Hepatocyte (in vitro differentiated cells): ENCODE data around the gene DPYD. TPM values are rescaled to one million over a fixed set of nuclear protein-coding genes. Genes with fewer than 3 reads are reported as not detected.
A peak's percentile ranks its signal among the peaks of the same experiment; 100 is the strongest.

ENCODE experiments used
- DNase-seq: peaks from one replicate; pipeline ENCODE4 v3.0.0-alpha.2; 2016; ENCODE audit warnings: low spot score
- H2AFZ ChIP-seq: fragments of 200-600 bp; sonication (generic); 2 replicates; pipeline ENCODE4 v1.6.0; 2016; ENCODE audit warnings: antibody characterized with exemption, mild to moderate bottlenecking
- H3K27ac ChIP-seq: fragments of 200-600 bp; sonication (generic); 2 replicates; pipeline ENCODE4 v1.5.1; 2016; ENCODE audit warnings: mild to moderate bottlenecking
- H3K27me3 ChIP-seq: fragments of 200-600 bp; sonication (generic); 2 replicates; pipeline ENCODE4 v1.6.1; 2016
- H3K36me3 ChIP-seq: fragments of 200-600 bp; sonication (generic); replicated peaks from 2 replicates; pipeline ENCODE4 v1.5.1; 2016; ENCODE audit warnings: low read depth; ENCODE audit not compliant: insufficient read depth
- H3K4me1 ChIP-seq: fragments of 200-600 bp; sonication (generic); 2 replicates; pipeline ENCODE4 v1.5.1; 2016; ENCODE audit warnings: mild to moderate bottlenecking, moderate library complexity; ENCODE audit not compliant: insufficient read depth
- H3K4me2 ChIP-seq: fragments of 200-600 bp; sonication (generic); 2 replicates; pipeline ENCODE4 v1.6.0; 2016
- H3K4me3 ChIP-seq: fragments of 200-600 bp; sonication (generic); 2 replicates; pipeline ENCODE4 v1.5.1; 2016; ENCODE audit warnings: mild to moderate bottlenecking
- H3K79me2 ChIP-seq: fragments of 200-600 bp; sonication (generic); 2 replicates; pipeline ENCODE4 v1.6.0; 2017; ENCODE audit warnings: mild to moderate bottlenecking
- H3K9me2 ChIP-seq: fragments of 200-600 bp; sonication (generic); replicated peaks from 2 replicates; pipeline ENCODE4 v1.6.0; 2017; ENCODE audit warnings: mild to moderate bottlenecking; ENCODE audit not compliant: insufficient read depth
- H3K9me3 ChIP-seq: fragments of 200-600 bp; sonication (generic); 2 replicates; pipeline ENCODE4 v1.5.1; 2016; ENCODE audit warnings: low read depth, mild to moderate bottlenecking
- H4K20me1 ChIP-seq: fragments of 200-600 bp; sonication (generic); 2 replicates; pipeline ENCODE4 v1.6.0; 2016; ENCODE audit warnings: mild to moderate bottlenecking; ENCODE audit not compliant: insufficient read depth, poor library complexity, severe bottlenecking
- CTCF ChIP-seq: fragments of 200-600 bp; sonication (generic); IDR thresholded peaks from 2 replicates; pipeline ENCODE4 v1.5.1; 2016; ENCODE audit warnings: antibody characterized with exemption, mild to moderate bottlenecking; ENCODE audit not compliant: poor library complexity
- EZH2 ChIP-seq: fragments of 200-600 bp; sonication (generic); IDR thresholded peaks from 2 replicates; pipeline ENCODE4 v1.6.1; 2016; ENCODE audit warnings: antibody characterized with exemption, mild to moderate bottlenecking, borderline replicate concordance
- EZH2phosphoT487 ChIP-seq: fragments of 200-600 bp; sonication (generic); IDR thresholded peaks from one replicate; pipeline ENCODE4 v1.6.1; 2018; ENCODE audit warnings: antibody characterized with exemption, mild to moderate bottlenecking, low read depth, moderate library complexity; ENCODE audit not compliant: unreplicated experiment, severe bottlenecking
- WGBS: methylation state at CpG from one replicate; pipeline ENCODE4 v1.1.6; 2016; ENCODE audit warnings: low lambda C conversion rate; ENCODE audit errors: missing lambda C conversion rate; 5-methylcytosine and 5-hydroxymethylcytosine counted together
- polyA plus RNA-seq: library from polyadenylated mRNA; unstranded; fragments of >200 nt; fragmentation: Nextera tagmentation; extraction: Ambion mirVana; gene quantifications from 2 replicates; pipeline ENCODE4 v1.2.1, GENCODE V29; 2016
- total RNA-seq: library from RNA; depleted of rRNA; stranded (reverse); fragments of >200 nt; gene quantifications from 2 replicates; pipeline ENCODE4 v1.2.3, GENCODE V29; 2014

Gene DPYD
- total and polyA plus RNA-seq, 2 experiments from 2014 or later = 7.5 to 21.8 TPM

DNA sequence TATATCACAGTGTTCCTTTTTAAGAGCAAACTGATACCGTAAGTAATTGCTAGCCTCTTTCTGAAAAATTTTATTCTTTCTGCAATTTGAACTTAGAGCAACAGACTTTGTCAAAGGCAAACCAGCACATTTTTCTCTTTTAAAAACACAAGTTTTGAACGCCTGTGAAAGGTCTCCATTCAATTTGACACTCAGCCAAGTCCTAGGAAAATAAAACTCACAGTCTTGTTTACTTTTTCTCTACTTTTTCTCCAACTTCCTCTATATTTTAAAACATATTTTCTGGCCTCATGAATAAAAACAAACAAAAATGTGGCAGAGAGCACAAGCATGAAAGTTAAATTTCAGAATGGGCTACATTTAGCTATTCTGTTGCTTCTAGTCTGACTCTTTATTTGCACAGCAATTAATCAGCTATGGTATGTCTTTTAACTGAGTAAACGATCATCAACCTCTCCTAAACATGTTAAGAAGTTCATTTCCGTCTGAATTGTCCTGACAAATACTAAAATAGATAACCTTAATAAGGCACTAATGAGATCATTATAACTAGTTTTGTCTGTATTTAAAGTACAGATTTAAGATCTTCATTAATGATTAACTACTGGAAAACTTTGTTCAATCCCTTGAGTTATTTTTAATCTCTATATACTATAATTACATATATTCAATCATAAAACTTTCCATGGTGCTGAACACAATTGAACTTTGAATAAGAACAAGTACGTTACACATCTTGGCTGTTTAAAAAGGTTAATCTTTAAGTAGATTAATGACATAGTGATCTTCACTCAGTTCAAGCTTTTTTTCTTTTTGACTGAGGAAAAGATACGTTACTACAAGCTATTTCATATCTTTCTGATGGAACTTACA lies 648.7 kb downstream of the DPYD start:
- Histone ChIP-seq H3K4me2 (no peak overlapping the region), H2AFZ (no peak overlapping the region), H3K4me1 (peaks cover 26% of the 10 kb centered on the region), H3K9me3 (no peaks in the 10 kb centered on the region), H3K9me2 (no peaks in the 10 kb centered on the region), H3K4me3 (no peak overlapping the region), H3K27ac (no peak overlapping the region), H3K36me3 (no peaks in the 10 kb centered on the region), H4K20me1 (no peaks in the 10 kb centered on the region), H3K79me2 (no peaks in the 10 kb centered on the region), H3K27me3 (no peaks in the 10 kb centered on the region)
- WGBS = 55% methylated on average over 6 of the region's 6 CpGs
- no peak for TF ChIP-seq CTCF
- TF ChIP-seq EZH2phosphoT487 = no peak
- no peak for TF ChIP-seq EZH2
- DNase-seq = no peak

GRCh38 chr1:97270508-97271307 lies 650.1 kb downstream of the DPYD start:
- 41% methylated on average over 3 of the region's 3 CpGs for WGBS
- no peak overlapping the region for H3K27ac ChIP-seq
- no peak overlapping the region for H2AFZ ChIP-seq
- H3K9me3 ChIP-seq = no peaks in the 10 kb centered on the region
- H3K9me2 ChIP-seq = no peaks in the 10 kb centered on the region
- H3K4me2 ChIP-seq = no peak overlapping the region
- no peaks in the 10 kb centered on the region for H3K79me2 ChIP-seq
- no peak for TF ChIP-seq CTCF
- no peak for TF ChIP-seq EZH2phosphoT487
- TF ChIP-seq EZH2 = no peak
- no peaks in the 10 kb centered on the region for H3K36me3 ChIP-seq
- H3K4me3 ChIP-seq = no peak overlapping the region
- no peaks in the 10 kb centered on the region for H3K27me3 ChIP-seq
- H4K20me1 ChIP-seq = no peaks in the 10 kb centered on the region
- H3K4me1 ChIP-seq = peaks cover 22% of the 10 kb centered on the region
- peak; percentile 23 for DNase-seq

DNA sequence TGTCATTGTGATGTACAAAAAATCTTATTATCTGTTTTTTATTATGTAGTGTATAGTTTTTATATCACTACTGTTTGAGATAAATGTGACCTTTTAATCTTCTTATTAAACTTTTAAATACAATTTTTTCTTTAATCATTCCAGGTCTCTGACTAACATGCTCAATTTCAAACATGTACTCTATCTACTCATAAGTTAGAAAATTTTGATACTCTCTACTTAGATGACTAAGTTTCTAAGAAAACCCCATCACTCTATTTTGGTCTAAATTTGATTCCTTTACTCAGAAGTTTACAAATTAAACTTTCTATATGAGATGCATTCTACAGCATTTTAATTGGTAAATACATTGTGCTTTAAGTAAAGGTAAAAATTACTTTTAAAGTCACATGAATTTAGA lies 655.2 kb downstream of the DPYD start:
- H3K4me2 ChIP-seq = no peak overlapping the region
- no peaks in the 10 kb centered on the region for H3K79me2 ChIP-seq
- H3K4me3 ChIP-seq = no peak overlapping the region
- no peak overlapping the region for H2AFZ ChIP-seq
- H3K9me2 ChIP-seq = no peaks in the 10 kb centered on the region
- H3K9me3 ChIP-seq = no peaks in the 10 kb centered on the region
- H3K27ac ChIP-seq = no peak overlapping the region
- H3K4me1 ChIP-seq = no peaks in the 10 kb centered on the region
- H4K20me1 ChIP-seq = no peaks in the 10 kb centered on the region
- TF ChIP-seq CTCF (no peak), EZH2 (no peak), EZH2phosphoT487 (no peak)
- no peak for DNase-seq
- H3K36me3 ChIP-seq = no peaks in the 10 kb centered on the region
- H3K27me3 ChIP-seq = no peaks in the 10 kb centered on the region
